Glutamatergic neuron (in vitro differentiated cells): ENCODE measurements around the gene FUCA2. TPM values are rescaled to one million over a fixed set of nuclear protein-coding genes. Genes with fewer than 3 reads are reported as not detected.
"Not testable (repeated sequence)": the region's sequence is repeated elsewhere in the genome, so short reads cannot be mapped to it uniquely, and the experiment has no call there.

Experiments
- DNase-seq: peaks from one replicate; pipeline ENCODE4 v3.0.0; 2022
- H3K27ac Mint-ChIP-seq: one replicate; pipeline ENCODE4 v1.8.0; 2020; ENCODE audit warnings: mild to moderate bottlenecking, mixed read lengths, inconsistent platforms; ENCODE audit not compliant: unreplicated experiment
- H3K27me3 Mint-ChIP-seq: one replicate; pipeline ENCODE4 v1.8.0; 2020; ENCODE audit warnings: mild to moderate bottlenecking, moderate library complexity, mixed read lengths, inconsistent platforms; ENCODE audit not compliant: unreplicated experiment
- H3K36me3 Mint-ChIP-seq: one replicate; pipeline ENCODE4 v1.8.0; 2020; ENCODE audit warnings: mild to moderate bottlenecking, mixed read lengths, inconsistent platforms; ENCODE audit not compliant: unreplicated experiment
- H3K4me1 Mint-ChIP-seq: one replicate; pipeline ENCODE4 v1.8.0; 2020; ENCODE audit warnings: mild to moderate bottlenecking, low read depth, mixed read lengths, inconsistent platforms; ENCODE audit not compliant: unreplicated experiment
- H3K4me3 Mint-ChIP-seq: one replicate; pipeline ENCODE4 v1.8.0; 2020; ENCODE audit warnings: mild to moderate bottlenecking, mixed read lengths, inconsistent platforms; ENCODE audit not compliant: unreplicated experiment
- H3K9me3 Mint-ChIP-seq: one replicate; pipeline ENCODE4 v1.8.0; 2020; ENCODE audit warnings: mild to moderate bottlenecking, moderate library complexity, mixed read lengths, inconsistent platforms; ENCODE audit not compliant: unreplicated experiment
- CTCF ChIP-seq: fragments of 200-600 bp; sonication (generic); IDR thresholded peaks from one replicate; pipeline ENCODE4 v1.5.0; 2021; ENCODE audit not compliant: partially characterized antibody, unreplicated experiment
- total RNA-seq: library from RNA; stranded (reverse); fragmentation: NEBNext Ultra II Directional; extraction: Animal tissue kit (Norgen Biotek cat#: 25700); gene quantifications from one replicate; pipeline ENCODE4 v1.2.1, GENCODE V29; 2021; ENCODE audit not compliant: unreplicated experiment

Gene FUCA2
- total RNA-seq, 1 donor from 2014 or later: 19.2 TPM

- DNase-seq: peak; percentile 93
- TF ChIP-seq CTCF: no peak
- H3K27ac Mint-ChIP-seq: peak within 1 kb of the TSS; percentile 92
- H3K27me3 Mint-ChIP-seq: peaks cover 8% of the 10 kb centered on the region
- H3K4me3 Mint-ChIP-seq: peak within 1 kb of the TSS; percentile 98
- H3K36me3 Mint-ChIP-seq: no peaks in the 10 kb centered on the region
- H3K4me1 Mint-ChIP-seq: peaks cover 5% of the 10 kb centered on the region
- H3K9me3 Mint-ChIP-seq: peaks cover 4% of the 10 kb centered on the region
These were observed 60.8 kb downstream of the FUCA2 start, which contains the start of the genes ADAT2 and PEX3 for GRCh38 chr6:143450453-143451371. ADAT2 (minus strand) TSS chr6:143450695; CDS start chr6:143450658, 37 bp downstream. PEX3 (plus strand) TSS chr6:143450805; CDS start chr6:143451043, 238 bp downstream.

- no peak for TF ChIP-seq CTCF
- Mint-ChIP-seq H3K36me3 (no peaks in the 10 kb centered on the region), H3K9me3 (peaks cover 4% of the 10 kb centered on the region), H3K4me1 (peaks cover 5% of the 10 kb centered on the region), H3K27me3 (peaks cover 8% of the 10 kb centered on the region), H3K27ac (peak overlapping the region; percentile 92), H3K4me3 (peak overlapping the region; percentile 98)
- DNase-seq: no peak
These were observed 61.6 kb downstream of the FUCA2 start for GRCh38 chr6:143449714-143450452.

GRCh38 chr6:143449082-143449713 is 62.3 kb downstream of the FUCA2 start:
- H3K9me3 Mint-ChIP-seq: peaks cover 4% of the 10 kb centered on the region
- no peak overlapping the region for H3K27ac Mint-ChIP-seq
- H3K27me3 Mint-ChIP-seq: peaks cover 8% of the 10 kb centered on the region
- H3K4me1 Mint-ChIP-seq: peaks cover 5% of the 10 kb centered on the region
- TF ChIP-seq CTCF: no peak
- H3K4me3 Mint-ChIP-seq: peak overlapping the region; percentile 98
- no peaks in the 10 kb centered on the region for H3K36me3 Mint-ChIP-seq
- DNase-seq: no peak

GRCh38 chr6:143447865-143448264 is 63.7 kb downstream of the FUCA2 start:
- not testable (repeated sequence) for H3K36me3 Mint-ChIP-seq

More at GRCh38 chr6:143447865-143448264, 63.7 kb downstream of the FUCA2 start:
- DNase-seq, H3K27me3 Mint-ChIP-seq, H3K9me3 Mint-ChIP-seq, H3K4me3 Mint-ChIP-seq, H3K27ac Mint-ChIP-seq, H3K4me1 Mint-ChIP-seq: not testable (repeated sequence)

Other genes with a start within 250 kb of the FUCA2 start
- gene ADAT2, start 61.0 kb downstream of the FUCA2 start, total RNA-seq: 5.6 TPM
- 12.0 TPM for gene PEX3, start 60.9 kb downstream of the FUCA2 start, total RNA-seq
- 9.7 TPM for gene PHACTR2, start 166.2 kb upstream of the FUCA2 start, total RNA-seq